ENCODE data around the gene MYOZ1. TPM values are rescaled to one million over a fixed set of nuclear protein-coding genes. Genes with fewer than 3 reads are reported as not detected.

Gene MYOZ1
- total RNA-seq, 4 donors from 2014 or later, result not detected

DNA sequence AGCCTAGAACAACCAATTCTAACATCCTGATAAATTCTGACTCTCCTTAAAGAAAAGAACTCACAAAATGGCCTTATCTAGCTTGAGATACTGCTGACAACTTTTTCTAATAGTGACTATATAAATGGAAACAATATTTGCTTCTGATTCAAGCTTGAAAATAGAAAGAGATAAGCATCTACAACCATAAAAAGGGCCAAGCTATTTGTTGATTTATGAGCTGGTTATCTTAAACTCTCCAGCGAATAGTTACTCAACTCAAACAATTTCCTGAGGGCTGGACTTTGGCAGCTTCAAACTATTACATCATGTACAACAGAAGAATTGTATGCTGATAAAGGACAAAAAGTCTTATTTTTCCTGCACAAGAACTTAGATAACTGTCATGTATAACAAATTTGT lies 54.7 kb downstream of the MYOZ1 start:
- Histone ChIP-seq H3K4me3 (no peak overlapping the region), H3K36me3 (no peaks in the 10 kb centered on the region), H3K27ac (peak overlapping the region; percentile 16 to 69 (median 24)), H3K27me3 (no peaks in the 10 kb centered on the region), H3K9me3 (no peaks in the 10 kb centered on the region), H3K4me1 (peaks cover 0 to 42% (median under 1%) of the 10 kb centered on the region in 3 donors)
- TF ChIP-seq EP300 (IDR thresholded peaks at IDR 0.05) (no peak), POLR2A (IDR thresholded peaks at IDR 0.05) (no peak)
- WGBS, 2 donors (ENCODE audit: low coverage in 1 of 2), result 0 to 31% methylated on average over 1 of the region's 1 CpG
- peak; percentile 56 for ATAC-seq

DNA sequence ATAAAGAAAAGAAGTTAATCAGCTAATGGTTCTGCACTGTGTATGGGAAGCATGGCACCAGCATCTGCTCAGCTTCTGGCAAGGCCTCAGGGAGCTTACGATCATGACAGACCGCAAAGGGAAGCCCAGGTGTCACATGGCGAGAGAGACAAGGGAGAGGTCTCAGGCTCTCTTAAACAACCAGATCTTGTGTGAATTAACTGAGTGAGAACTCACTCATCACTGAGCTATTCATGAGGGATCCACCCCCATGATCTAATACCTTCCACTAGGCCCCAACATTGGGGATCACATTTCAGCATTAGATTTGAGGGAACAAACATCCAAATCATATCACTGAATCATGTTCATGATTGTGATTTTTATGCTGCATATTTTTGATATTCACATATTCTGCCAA lies 55.9 kb downstream of the MYOZ1 start:
- Histone ChIP-seq H3K4me3 (no peak overlapping the region), H3K4me1 (peaks cover 0 to 46% (median 0%) of the 10 kb centered on the region in 3 donors), H3K27ac (peak overlapping the region in 3 of 4 donors; percentile 20 to 69 (median 34)), H3K9me3 (no peaks in the 10 kb centered on the region), H3K36me3 (no peaks in the 10 kb centered on the region), H3K27me3 (no peaks in the 10 kb centered on the region)
- TF ChIP-seq, protein P1, sequence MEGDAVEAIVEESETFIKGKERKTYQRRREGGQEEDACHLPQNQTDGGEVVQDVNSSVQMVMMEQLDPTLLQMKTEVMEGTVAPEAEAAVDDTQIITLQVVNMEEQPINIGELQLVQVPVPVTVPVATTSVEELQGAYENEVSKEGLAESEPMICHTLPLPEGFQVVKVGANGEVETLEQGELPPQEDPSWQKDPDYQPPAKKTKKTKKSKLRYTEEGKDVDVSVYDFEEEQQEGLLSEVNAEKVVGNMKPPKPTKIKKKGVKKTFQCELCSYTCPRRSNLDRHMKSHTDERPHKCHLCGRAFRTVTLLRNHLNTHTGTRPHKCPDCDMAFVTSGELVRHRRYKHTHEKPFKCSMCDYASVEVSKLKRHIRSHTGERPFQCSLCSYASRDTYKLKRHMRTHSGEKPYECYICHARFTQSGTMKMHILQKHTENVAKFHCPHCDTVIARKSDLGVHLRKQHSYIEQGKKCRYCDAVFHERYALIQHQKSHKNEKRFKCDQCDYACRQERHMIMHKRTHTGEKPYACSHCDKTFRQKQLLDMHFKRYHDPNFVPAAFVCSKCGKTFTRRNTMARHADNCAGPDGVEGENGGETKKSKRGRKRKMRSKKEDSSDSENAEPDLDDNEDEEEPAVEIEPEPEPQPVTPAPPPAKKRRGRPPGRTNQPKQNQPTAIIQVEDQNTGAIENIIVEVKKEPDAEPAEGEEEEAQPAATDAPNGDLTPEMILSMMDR (IDR thresholded peaks at IDR 0.05), result no peak
- TF ChIP-seq POLR2AphosphoS5 (IDR thresholded peaks at IDR 0.05) (no peak), POLR2A (IDR thresholded peaks at IDR 0.05) (no peak), EP300 (IDR thresholded peaks at IDR 0.05) (no peak)
- ATAC-seq, result peak; percentile 44
- WGBS, 2 donors (ENCODE audit: low coverage in 1 of 2), result 76 to 83% methylated on average over 2 to 3 of the region's 3 CpGs

- no peak overlapping the region for H3K4me3 ChIP-seq
- H3K27ac ChIP-seq, result peak overlapping the region in 3 of 4 donors; percentile 20 to 69 (median 44)
- no peaks in the 10 kb centered on the region for H3K27me3 ChIP-seq
- H3K36me3 ChIP-seq, result no peaks in the 10 kb centered on the region
- no peak for TF ChIP-seq POLR2A (IDR thresholded peaks at IDR 0.05)
- no peak for TF ChIP-seq EP300 (IDR thresholded peaks at IDR 0.05)
- no peak for TF ChIP-seq POLR2AphosphoS5 (IDR thresholded peaks at IDR 0.05)
- TF ChIP-seq, protein P1 (IDR thresholded peaks at IDR 0.05), result no peak
- 96 to 100% methylated on average over 2 of the region's 2 CpGs for WGBS, 2 donors (ENCODE audit: low coverage in 1 of 2)
- ATAC-seq, result no peak
- peaks cover 0 to 46% (median 0%) of the 10 kb centered on the region in 3 donors for H3K4me1 ChIP-seq
- no peaks in the 10 kb centered on the region for H3K9me3 ChIP-seq
Observed at GRCh38 chr10:73584737-73585136, 56.5 kb downstream of the MYOZ1 start.

- no peaks in the 10 kb centered on the region for H3K9me3 ChIP-seq
- no peaks in the 10 kb centered on the region for H3K36me3 ChIP-seq
- H3K4me3 ChIP-seq, result no peak overlapping the region
- peak overlapping the region in 3 of 4 donors; percentile 24 to 72 (median 40) for H3K27ac ChIP-seq
- no peak for ATAC-seq
- TF ChIP-seq, protein P1 (IDR thresholded peaks at IDR 0.05), result no peak
- TF ChIP-seq POLR2AphosphoS5 (IDR thresholded peaks at IDR 0.05) (no peak), POLR2A (IDR thresholded peaks at IDR 0.05) (no peak), EP300 (IDR thresholded peaks at IDR 0.05) (no peak)
- no peaks in the 10 kb centered on the region for H3K27me3 ChIP-seq
- H3K4me1 ChIP-seq, result peaks cover 6 to 63% (median 8%) of the 10 kb centered on the region in 3 donors
- WGBS, 2 donors (ENCODE audit: low coverage in 1 of 2), result 80 to 92% methylated on average over 1 to 2 of the region's 2 CpGs
Observed at GRCh38 chr10:73581918-73582317, 59.4 kb downstream of the MYOZ1 start.

Other genes starting within 250 kb of the MYOZ1 start
- gene ANXA7, start 227.4 kb downstream of the MYOZ1 start, total RNA-seq, result 100 to 1,000 TPM; 119 to 144 (median 131) TPM
- 1 to 10 TPM in 3 of 4 donors, under 1 TPM in 1; 0.32 to 3.9 (median 2.4) TPM for gene MSS51, start 207.9 kb downstream of the MYOZ1 start, total RNA-seq
- gene PPP3CB, start 145.4 kb downstream of the MYOZ1 start, total RNA-seq, result 100 to 1,000 TPM in 1 of 4 donors, 10 to 100 TPM in 3; 69.2 to 121 (median 75.4) TPM
- gene USP54, start 50.1 kb downstream of the MYOZ1 start, total RNA-seq, result 100 to 1,000 TPM in 1 of 4 donors, 10 to 100 TPM in 3; 27.1 to 106 (median 53.8) TPM
- gene SYNPO2L, start 14.6 kb upstream of the MYOZ1 start, total RNA-seq, result under 1 TPM in 2 of 4 donors, not detected in 2; 0.15 to 0.16 TPM
- 1 to 10 TPM in 3 of 4 donors, under 1 TPM in 1; 0.72 to 7.8 (median 4.2) TPM for gene AGAP5, start 56.6 kb upstream of the MYOZ1 start, total RNA-seq
- 10 to 100 TPM; 47.5 to 65.1 (median 49.6) TPM for gene SEC24C, start 102.9 kb upstream of the MYOZ1 start, total RNA-seq
- 10 to 100 TPM; 19.9 to 29.5 (median 21.4) TPM for gene CHCHD1, start 140.6 kb upstream of the MYOZ1 start, total RNA-seq
- gene ZSWIM8, start 144.1 kb upstream of the MYOZ1 start, total RNA-seq, result 100 to 1,000 TPM in 2 of 4 donors, 10 to 100 TPM in 2; 48.4 to 121 (median 101) TPM
- 10 to 100 TPM; 17.9 to 53.9 (median 25.7) TPM for gene NDST2, start 170.1 kb upstream of the MYOZ1 start, total RNA-seq
- gene CAMK2G, start 233.1 kb upstream of the MYOZ1 start, total RNA-seq, result 100 to 1,000 TPM in 3 of 4 donors, 10 to 100 TPM in 1; 82.3 to 207 (median 155) TPM